Measurements from ENCODE around the gene CPED1. TPM values are rescaled to one million over a fixed set of nuclear protein-coding genes. Genes with fewer than 3 reads are reported as not detected.
"Not testable (repeated sequence)": the region's sequence is repeated elsewhere in the genome, so short reads cannot be mapped to it uniquely, and the experiment has no call there.

CPED1 gene
- total RNA-seq, 6 donors from 2014 or later = 12.9 to 31.6 (median 18.1) TPM

DNA sequence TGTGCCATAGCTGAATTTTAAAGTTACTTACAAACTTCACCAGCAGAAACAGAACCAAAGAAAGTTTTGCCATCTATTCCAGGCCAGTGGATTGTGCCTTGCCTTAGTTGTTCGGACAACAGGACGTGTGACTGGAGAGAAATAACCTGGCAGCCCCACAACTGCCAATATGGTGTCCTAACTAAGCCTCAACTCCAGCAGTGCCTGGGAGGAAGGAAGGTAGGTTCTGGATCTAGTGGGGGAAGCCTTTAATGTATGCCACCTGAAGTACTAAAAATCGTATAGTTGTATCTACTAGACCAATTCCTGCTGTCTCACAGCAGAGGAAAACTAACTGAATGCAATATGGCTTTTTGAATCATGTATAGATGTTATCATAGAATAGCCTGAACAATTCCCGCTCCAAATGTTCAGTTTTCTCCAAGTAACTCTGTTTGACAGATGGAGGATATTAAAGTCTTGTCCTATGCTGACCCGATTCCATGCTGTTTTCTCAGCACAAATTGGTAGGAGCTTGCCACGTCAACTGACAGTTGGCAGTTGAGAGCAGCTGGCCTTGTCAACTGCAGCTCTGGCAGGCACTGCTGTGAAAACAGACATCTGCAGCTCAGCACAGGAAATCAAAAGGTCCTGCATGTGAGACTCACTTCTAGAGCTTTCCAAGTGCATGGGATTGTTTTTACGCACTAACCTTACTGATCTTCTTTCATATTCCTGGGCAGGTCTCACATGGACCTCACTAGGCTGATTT is 255.8 kb downstream of the CPED1 start:
- TF ChIP-seq POLR2A (IDR thresholded peaks at IDR 0.05) (no peak), EP300 (IDR thresholded peaks at IDR 0.05) (no peak), POLR2AphosphoS5 (IDR thresholded peaks at IDR 0.05) (no peak)
- TF ChIP-seq, protein P1, sequence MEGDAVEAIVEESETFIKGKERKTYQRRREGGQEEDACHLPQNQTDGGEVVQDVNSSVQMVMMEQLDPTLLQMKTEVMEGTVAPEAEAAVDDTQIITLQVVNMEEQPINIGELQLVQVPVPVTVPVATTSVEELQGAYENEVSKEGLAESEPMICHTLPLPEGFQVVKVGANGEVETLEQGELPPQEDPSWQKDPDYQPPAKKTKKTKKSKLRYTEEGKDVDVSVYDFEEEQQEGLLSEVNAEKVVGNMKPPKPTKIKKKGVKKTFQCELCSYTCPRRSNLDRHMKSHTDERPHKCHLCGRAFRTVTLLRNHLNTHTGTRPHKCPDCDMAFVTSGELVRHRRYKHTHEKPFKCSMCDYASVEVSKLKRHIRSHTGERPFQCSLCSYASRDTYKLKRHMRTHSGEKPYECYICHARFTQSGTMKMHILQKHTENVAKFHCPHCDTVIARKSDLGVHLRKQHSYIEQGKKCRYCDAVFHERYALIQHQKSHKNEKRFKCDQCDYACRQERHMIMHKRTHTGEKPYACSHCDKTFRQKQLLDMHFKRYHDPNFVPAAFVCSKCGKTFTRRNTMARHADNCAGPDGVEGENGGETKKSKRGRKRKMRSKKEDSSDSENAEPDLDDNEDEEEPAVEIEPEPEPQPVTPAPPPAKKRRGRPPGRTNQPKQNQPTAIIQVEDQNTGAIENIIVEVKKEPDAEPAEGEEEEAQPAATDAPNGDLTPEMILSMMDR (IDR thresholded peaks at IDR 0.05) = no peak
- no peak overlapping the region for H3K27ac ChIP-seq
- H3K4me1 ChIP-seq = no peaks in the 10 kb centered on the region
- H3K4me3 ChIP-seq = no peak overlapping the region
- ATAC-seq (ENCODE audit: low FRiP score in 2 of 2) = no peak
- 81 to 83% methylated on average over 7 of the region's 7 CpGs for WGBS, 2 donors
- no peaks in the 10 kb centered on the region for H3K27me3 ChIP-seq
- no peaks in the 10 kb centered on the region for H3K36me3 ChIP-seq
- H3K9me3 ChIP-seq = no peaks in the 10 kb centered on the region
- no peak for DNase-seq

DNA sequence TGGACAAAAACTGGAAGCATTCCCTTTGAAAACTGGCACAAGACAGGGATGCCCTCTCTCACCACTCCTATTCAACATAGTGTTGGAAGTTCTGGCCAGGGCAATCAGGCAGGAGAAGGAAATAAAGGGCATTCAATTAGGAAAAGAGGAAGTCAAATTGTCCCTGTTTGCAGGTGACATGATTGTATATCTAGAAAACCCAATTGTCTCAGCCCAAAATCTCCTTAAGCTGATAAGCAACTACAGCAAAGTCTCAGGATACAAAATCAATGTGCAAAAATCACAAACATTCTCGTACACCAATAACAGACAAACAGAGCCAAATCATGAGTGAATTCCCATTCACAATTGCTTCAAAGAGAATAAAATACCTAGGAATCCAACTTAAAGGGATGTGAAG is 262.9 kb downstream of the CPED1 start:
- H3K4me1 ChIP-seq; DNase-seq; H3K9me3 ChIP-seq; ATAC-seq (ENCODE audit: low FRiP score in 2 of 2); H3K36me3 ChIP-seq; H3K27ac ChIP-seq; H3K4me3 ChIP-seq; H3K27me3 ChIP-seq: not testable (repeated sequence)
- WGBS, 2 donors = 86 to 96% methylated on average over 1 of the region's 1 CpG

DNA sequence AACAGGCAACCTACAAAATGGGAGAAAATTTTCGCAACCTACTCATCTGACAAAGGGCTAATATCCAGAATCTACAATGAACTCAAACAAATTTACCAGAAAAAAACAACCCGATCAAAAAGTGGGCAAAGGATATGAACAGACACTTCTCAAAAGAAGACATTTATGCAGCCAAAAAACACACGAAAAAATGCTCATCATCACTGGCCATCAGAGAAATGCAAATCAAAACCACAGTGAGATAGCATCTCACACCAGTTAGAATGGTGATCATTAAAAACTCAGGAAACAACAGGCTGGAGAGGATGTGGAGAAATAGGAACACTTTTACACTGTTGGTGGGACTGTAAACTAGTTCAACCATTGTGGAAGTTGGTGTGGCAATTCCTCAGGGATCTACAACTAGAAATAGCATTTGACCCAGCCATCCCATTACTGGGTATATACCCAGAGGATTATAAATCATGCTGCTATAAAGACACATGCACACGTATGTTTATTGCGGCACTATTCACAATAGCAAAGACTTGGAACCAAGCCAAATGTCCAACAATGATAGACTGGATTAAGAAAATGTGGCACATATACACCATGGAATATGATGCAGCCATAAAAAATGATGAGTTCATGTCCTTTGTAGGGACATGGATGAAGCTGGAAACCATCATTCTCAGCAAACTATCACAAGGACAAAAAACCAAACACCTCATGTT is 264.2 kb downstream of the CPED1 start:
- not testable (repeated sequence) for ATAC-seq (ENCODE audit: low FRiP score in 2 of 2); DNase-seq; H3K27ac ChIP-seq; H3K4me1 ChIP-seq; H3K4me3 ChIP-seq; H3K27me3 ChIP-seq; H3K36me3 ChIP-seq; H3K9me3 ChIP-seq
- 88 to 94% methylated on average over 5 of the region's 5 CpGs for WGBS, 2 donors

- Histone ChIP-seq H3K9me3 (no peaks in the 10 kb centered on the region), H3K36me3 (no peaks in the 10 kb centered on the region), H3K27ac (no peak overlapping the region), H3K4me1 (no peaks in the 10 kb centered on the region), H3K4me3 (no peak overlapping the region), H3K27me3 (no peaks in the 10 kb centered on the region)
- WGBS, 2 donors = 85 to 89% methylated on average over 4 of the region's 4 CpGs
- no peak for DNase-seq
- TF ChIP-seq POLR2A (IDR thresholded peaks at IDR 0.05) (no peak), POLR2AphosphoS5 (IDR thresholded peaks at IDR 0.05) (no peak), EP300 (IDR thresholded peaks at IDR 0.05) (no peak)
- TF ChIP-seq, protein P1 (IDR thresholded peaks at IDR 0.05) = no peak
- no peak for ATAC-seq (ENCODE audit: low FRiP score in 2 of 2)
Observed at GRCh38 chr7:121259826-121260225, 271.3 kb downstream of the CPED1 start.

- no peaks in the 10 kb centered on the region for H3K4me1 ChIP-seq
- H3K9me3 ChIP-seq = no peaks in the 10 kb centered on the region
- 88 to 90% methylated on average over 3 of the region's 3 CpGs for WGBS, 2 donors
- H3K4me3 ChIP-seq = no peak overlapping the region
- no peaks in the 10 kb centered on the region for H3K36me3 ChIP-seq
- no peaks in the 10 kb centered on the region for H3K27me3 ChIP-seq
- no peak overlapping the region for H3K27ac ChIP-seq
- no peak for DNase-seq
- ATAC-seq (ENCODE audit: low FRiP score in 2 of 2) = no peak
- TF ChIP-seq EP300 (IDR thresholded peaks at IDR 0.05) (no peak), POLR2AphosphoS5 (IDR thresholded peaks at IDR 0.05) (no peak)
Observed at GRCh38 chr7:121261207-121261884, 272.8 kb downstream of the CPED1 start.

DNA sequence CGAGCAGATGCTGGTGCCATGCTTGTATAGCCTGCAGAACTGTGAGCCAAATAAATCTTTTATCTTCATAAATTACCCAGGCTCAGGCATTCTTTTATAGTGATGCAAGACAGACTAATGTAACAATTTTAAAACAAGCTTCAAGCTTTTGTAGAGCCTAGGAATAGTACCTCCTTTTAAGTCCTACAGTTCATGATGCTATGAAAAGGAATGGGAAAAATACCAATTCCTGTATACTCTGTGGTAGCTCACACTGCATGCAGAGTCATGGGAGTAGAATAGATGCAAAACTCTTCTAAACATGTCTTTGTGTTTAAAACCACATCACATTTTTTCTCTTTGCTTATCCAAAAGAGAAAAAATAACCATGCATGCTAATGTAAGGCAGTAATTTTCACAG is 273.7 kb downstream of the CPED1 start:
- TF ChIP-seq POLR2AphosphoS5 (IDR thresholded peaks at IDR 0.05) (no peak), POLR2A (IDR thresholded peaks at IDR 0.05) (no peak), EP300 (IDR thresholded peaks at IDR 0.05) (no peak)
- TF ChIP-seq, protein P1 (IDR thresholded peaks at IDR 0.05) = no peak
- ATAC-seq (ENCODE audit: low FRiP score in 2 of 2) (no peak), DNase-seq (no peak)
- WGBS, 2 donors = 60 to 70% methylated on average over 1 of the region's 1 CpG
- Histone ChIP-seq H3K36me3 (no peaks in the 10 kb centered on the region), H3K4me3 (no peak overlapping the region), H3K9me3 (no peaks in the 10 kb centered on the region), H3K27ac (no peak overlapping the region), H3K27me3 (no peaks in the 10 kb centered on the region), H3K4me1 (no peaks in the 10 kb centered on the region)

Data from upper lobe of left lung (tissue), 6 donors.